GM21717 (cell line): Measurements from ENCODE around the gene FHOD1.

ENCODE experiments used
- ATAC-seq: cut with Tn5 transposase; IDR thresholded peaks from one replicate; pipeline ENCODE4 v1.9.1; 2021; ENCODE audit warnings: mild to moderate bottlenecking, moderate library complexity; ENCODE audit not compliant: unreplicated experiment

Gene FHOD1

DNA sequence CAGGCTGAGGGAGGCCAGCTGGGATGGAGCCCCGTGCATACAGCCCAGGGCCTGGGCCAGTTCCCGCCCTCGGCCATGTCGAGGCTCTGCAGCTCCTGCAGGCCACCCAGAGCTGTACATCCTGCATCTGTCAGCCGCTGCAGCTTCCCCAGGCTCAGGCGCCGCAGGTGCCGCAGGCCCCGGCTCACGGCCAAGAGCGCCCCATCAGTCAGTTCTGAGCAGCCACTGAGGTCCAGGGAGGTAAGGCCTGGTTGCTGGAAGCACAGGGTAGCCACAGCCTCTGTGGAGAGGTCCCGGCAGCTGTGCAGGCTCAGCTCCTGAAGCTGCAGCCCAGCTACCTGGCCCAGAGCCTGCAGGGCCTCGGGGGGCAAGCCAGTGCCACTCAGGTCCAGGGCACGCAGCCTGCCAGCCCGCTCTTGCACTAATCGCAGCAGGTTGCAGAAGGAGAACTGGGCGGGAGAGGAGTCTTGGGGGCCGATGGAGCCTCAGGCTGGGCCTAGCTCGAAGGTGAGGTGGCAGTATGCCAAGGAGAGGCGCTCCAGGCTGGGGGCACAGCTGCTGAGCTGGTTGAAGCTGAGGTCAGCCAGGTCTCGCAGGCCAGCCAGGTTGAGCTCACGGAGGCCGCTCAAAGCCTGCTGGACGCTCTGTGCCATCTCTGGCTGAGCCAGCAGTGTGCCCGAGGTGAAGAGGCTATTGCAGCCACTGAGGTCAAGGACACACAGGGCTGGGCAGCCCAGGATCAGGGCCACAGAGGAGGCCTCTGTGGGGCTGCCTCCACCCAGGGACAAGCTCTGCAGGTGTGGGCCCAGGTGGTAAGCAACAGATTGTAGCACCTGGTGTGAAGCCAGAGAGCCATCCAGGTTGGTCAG, 37.0 kb downstream of the FHOD1 start:
- ATAC-seq, result no peak

DNA sequence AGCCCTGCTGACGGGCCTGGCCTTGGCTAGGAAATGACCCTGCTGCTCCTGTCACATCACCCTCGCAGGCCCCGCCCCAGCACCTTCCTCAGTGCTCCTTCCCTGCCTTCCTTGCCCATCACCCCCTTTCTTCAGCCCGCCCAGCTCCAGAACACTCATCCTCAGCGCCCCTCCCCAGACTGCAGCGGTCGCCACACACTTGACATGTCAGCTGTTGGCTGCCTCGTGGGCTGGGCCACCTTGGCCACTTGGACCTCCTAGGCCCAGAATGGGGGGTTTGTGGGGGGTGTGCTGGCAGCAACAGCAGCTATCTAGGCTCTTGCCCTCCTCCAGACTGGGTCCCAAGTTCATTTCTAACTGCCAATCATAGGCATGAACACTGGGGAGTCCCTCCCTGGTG, 37.7 kb downstream of the FHOD1 start:
- no peak for ATAC-seq

DNA sequence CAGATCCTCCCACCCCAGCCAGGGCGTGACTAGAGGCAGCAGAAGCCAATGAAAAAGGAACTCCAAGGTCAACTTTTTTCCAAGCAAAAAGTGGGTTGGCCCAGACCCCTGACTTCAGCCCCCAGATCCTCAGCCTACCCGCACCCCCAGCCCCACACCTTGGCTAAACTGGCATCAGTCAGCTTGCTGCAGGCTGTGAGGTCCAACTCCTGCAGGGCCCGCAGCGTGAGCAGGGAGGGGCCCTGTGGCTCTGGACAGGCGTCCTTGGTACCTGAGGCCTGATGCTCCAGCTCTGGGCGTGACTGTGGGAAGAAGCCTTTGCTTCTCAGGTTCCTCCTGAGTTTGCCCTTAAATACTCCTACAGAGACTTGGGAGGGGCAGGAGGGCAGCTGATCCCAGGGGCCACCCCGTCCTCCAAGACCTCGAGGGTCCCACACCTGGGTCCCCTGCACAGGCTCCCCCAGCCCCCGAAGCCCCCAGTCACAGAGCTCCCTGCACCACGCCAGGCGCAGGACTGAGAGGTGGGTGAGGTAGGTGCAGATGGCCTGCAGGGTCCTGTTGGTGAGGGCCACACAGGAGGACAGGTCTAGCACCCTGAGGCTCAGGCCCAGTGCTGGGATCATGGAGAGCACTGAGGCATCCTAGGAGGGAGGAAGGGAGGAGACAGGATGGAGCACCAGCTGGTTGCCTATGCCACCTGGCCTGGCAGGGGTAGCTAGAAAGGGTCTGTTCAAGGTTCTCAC, 39.0 kb downstream of the FHOD1 start:
- no peak for ATAC-seq

DNA sequence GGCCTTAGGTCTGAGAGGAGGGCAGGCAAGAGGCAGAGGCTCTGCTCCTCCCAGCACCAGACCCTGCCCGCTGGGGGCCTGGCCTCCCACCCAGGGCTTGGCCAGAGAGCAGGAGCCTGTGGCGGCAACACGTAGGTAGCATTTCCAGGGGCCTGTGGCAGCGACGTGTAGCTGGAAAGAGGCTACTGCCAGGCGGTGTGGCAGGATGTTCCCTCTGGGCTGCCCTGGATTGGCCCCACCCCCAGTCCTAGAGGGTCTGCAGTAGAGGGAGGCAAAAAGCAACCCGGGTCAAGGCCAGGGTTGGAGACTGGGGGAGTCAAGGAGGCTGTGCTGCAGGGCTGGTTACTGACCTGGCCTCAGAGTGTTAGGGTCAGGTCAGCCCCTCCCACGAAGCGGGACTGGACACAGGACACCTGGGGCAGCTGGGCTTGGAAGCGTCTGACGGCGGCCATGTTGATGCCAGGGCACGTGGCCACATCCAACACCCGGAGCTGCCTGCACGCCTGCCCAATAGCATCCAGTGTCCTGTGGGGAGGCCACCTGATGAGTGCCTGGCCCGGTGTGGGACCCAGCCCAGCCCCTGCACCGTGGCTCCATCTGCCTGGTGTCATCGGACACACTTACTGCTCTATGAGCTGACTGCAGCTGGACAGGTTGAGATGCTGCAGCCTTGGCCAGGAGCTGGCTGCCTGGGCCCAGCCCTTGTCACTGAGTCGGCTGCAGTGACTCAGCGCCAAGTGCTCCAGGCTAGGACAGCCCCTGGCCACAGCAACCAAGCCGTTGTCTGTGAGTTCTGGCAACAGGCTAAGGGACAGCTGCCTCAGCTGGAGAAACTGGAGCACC, 39.8 kb downstream of the FHOD1 start:
- ATAC-seq, result no peak

DNA sequence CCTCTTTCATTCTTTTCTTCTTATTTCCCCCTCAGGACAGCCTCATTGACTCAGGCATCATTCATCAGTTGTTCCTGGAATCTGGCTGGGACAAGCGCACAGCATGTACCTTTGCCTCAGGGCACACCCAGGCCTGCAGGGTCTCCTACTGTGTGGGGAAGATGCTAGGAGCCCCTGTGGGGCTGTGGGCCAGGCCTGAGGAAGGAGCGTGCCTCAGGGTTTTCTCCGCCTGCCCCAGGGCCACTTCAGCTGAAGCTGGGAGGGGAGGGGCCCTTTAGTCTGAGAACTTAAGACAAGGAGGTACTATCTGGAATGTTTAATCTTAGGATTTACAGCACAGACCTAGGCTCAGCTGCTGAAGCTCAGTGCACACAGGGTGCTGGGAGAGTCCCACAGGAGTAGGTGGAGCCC, 40.4 kb downstream of the FHOD1 start:
- no peak for ATAC-seq

DNA sequence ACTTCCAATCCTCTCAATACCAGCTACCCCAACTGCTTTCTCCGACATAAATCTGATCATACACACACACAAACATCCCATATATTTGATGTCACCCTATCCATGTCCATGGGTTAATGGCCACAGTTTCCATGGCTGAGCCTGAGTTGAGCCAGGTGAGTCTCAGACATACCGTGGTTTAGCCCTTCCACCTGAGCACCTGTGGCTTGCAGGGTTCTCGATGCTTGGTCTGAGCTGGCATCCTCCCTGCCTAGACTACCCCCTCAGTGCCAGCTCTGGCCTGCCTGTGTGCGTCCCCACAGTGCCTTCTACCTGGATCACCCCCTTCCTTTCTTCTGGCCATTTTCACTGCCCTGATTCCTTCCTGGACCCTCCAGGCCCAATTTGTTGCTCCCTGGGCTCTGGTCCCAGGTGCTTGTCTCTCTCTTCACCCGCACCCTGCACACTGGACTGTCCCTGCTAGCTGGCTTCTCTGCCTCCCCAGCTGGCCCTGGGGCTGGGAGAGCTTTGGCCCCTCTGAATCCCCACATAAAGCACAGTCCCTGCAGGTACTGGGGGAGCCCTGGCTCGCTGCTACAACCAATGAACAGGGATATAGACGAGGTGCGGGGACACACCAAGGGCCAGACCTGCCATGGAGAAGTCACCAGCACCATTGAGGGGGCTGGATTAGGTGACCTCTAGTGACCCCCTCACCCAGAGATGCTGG, 41.0 kb downstream of the FHOD1 start:
- no peak for ATAC-seq

DNA sequence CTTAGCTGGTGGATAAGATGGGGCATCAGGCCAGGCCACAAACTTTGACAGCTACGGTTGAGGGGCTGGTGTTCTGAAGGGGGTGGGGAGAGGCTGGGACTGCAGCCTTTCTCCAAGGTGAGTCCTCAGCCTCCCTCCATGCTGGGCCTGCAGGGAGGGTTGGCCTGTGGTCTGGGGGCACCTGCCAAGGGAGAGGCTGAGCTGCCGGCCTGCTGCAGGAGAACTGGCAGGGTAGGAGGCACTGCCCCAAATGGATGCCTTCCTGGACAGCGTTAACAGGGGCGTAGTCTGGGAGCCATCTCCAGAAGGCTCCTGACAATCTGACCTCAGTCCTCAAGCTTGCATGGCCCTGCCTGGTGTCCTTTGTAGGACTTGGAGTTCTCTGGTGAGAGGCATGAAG, 43.2 kb downstream of the FHOD1 start:
- ATAC-seq, result no peak

DNA sequence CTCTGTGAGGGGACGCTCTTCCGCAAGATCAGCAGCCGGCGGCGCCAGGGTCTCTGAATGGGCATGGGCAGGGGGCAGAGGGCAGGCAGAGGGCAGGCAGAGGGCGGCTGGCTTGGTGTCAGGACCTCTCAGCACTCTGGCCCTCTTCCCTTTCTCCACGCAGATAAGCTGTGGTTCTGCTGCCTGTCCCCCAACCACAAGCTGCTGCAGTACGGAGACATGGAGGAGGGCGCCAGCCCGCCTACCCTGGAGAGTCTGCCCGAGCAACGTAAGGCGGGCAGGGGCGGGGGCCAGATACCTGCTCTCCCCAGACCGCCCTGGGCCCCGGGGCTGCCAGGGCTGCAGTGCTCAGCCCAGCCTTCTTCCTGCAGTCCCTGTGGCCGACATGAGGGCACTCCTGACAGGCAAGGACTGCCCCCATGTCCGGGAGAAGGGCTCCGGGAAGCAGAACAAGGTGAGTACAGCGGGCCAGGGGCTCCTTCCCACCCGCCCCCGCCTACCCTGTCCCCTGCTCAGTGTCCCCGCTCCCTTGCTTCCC, 44.3 kb downstream of the FHOD1 start:
- ATAC-seq, result no peak

DNA sequence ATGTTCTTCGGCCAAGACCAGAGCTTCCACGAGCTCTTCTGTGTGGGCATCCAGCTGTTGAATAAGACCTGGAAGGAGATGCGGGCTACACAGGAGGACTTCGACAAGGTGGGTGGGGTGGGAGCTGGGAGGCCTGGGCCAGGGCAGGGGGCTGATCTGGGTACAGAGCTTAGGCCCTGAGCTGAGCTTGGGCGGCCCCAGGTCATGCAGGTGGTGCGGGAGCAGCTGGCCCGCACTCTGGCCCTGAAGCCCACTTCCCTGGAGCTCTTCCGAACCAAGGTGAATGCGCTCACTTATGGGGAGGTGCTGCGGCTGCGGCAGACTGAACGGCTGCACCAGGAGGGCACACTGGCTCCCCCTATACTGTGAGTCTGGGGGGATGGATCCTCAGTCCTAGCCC, 44.9 kb downstream of the FHOD1 start:
- no peak for ATAC-seq

DNA sequence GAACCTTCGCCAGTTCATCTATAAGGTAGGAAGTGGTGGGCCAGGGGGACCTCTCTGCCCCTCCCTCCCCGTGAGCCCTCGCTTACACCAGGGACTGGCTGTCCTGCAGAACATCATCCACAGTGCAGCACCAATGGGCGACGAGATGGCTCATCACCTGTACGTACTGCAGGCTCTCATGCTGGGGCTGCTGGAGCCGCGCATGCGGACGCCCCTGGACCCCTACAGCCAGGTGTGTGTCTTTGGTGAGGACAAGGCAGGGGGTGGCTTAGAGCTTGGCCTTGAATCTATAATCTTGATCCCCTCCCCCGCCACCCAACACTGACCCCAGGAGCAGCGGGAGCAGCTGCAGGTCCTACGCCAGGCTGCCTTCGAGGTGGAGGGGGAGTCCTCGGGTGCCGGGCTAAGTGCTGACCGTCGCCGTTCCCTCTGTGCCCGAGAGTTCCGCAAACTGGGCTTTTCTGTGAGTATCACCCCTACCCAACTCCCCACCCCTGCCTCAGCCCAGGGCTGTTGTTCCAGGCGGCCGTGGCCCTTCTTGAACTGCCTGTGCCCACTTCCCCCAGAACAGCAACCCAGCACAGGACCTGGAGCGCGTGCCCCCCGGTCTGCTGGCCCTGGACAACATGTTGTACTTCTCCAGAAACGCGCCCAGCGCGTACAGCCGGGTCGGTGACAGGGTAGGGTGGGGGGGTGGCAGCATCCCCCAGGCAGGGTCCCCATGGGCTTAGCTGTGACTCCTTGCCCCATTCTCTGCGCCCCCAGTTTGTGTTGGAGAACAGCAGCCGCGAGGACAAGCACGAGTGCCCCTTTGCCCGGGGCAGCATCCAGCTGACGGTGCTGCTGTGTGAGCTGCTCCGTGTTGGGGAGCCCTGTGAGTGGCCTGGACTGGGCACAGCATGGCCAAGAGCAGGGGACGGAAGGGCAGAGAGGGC, 45.6 kb downstream of the FHOD1 start:
- ATAC-seq, result no peak

DNA sequence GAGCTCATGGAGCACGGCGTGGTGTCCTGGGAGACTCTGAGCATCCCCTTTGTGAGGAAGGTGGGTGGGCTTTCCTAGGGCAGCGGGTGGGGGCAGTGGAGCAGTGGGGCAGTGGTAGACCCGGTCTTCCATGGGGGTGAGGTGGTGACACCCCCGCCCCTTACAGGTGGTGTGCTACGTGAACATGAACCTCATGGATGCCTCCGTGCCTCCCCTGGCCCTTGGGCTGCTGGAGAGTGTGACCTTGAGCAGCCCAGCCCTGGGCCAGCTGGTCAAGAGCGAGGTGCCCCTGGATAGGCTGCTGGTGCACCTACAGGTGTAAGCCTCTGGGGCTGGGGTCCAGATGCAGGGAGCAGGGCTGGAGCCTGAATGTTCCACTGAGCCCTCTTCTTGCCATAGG, 46.8 kb downstream of the FHOD1 start:
- ATAC-seq, result no peak

DNA sequence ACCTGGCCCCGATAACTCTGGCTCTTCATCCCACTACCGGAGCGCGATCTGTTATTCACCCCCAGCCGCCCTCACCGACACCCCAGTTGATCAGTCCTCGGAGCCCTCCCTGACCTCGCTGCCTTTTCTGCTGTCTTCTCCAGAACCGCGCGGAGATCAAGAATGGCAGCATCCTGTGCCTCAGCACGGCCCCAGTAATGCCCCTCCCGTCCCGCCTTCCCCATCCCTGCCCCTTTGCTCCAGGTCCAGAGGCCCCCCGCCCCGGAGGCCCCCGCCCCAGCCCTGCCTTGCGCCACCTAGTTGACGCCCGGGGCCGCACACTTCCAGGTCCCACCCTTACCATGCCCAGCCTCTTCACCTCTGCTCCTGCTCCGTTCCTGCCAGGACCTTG, 47.5 kb downstream of the FHOD1 start:
- ATAC-seq, result no peak

DNA sequence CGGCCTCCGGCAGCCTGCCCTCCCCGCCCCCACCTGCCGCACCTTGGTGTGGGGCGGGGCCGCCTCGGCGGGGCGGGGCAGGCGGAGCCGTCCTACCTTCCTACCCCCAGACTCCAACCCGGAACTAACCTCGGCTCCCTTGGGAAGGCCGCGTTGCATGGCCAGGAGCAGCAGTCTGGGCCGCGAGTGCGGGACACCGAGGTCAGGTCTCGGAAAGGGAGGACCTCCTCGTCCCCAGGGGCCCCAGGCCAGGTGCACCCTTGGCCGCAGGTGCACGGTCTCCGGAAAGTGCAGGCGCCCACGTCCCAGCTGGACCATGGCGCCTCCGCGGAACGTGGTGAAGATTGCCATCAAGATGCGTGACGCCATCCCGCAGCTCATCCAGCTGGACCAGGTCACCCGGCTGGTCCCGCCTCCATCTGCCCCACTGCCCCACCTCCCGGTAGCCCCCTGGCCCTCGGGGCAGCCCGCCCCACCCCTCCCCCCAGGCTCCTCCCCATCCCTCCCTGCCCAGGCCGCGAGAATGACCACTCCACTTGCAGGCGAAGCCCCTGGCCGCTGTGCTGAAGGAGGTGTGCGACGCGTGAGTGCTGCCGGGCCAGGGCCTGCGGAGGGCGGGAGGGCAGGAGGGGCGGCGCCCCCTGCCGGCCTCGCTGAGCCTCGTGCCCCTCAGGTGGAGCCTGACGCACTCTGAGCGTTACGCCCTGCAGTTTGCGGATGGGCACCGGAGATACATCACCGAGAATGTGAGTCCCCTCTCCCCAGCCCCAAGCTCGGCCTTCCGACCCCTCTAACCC, 48.1 kb downstream of the FHOD1 start, which contains the start of gene ELMO3:
TSS of gene ELMO3 (plus strand) at position 121 of the 797 bp plus-strand sequence. CDS start at position 317, 196 bp downstream.
- ATAC-seq, result no peak

DNA sequence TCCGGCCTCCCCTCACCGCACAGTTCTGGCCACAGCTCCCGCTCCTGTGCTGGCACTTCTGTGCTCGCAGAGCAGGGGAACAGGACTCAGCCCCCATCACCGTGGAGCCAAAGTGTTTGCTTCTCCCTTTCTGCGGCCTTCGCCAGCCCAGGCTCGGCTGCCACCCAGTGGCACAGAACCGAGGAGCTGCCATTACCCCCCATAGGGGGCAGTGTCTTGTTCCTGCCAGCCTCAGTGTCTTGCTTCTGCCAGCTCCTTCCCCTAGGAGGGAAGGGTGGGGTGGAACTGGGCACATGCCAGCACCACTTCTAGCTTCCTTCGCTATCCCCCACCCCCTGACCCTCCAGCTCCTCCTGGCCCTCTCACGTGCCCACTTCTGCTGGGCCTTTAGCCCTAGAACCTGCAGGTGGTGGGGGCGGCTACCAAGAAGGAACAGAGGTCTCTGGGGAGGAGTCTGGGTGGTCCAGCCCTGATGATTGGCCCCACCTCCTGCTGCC, 49.0 kb downstream of the FHOD1 start:
- no peak for ATAC-seq

DNA sequence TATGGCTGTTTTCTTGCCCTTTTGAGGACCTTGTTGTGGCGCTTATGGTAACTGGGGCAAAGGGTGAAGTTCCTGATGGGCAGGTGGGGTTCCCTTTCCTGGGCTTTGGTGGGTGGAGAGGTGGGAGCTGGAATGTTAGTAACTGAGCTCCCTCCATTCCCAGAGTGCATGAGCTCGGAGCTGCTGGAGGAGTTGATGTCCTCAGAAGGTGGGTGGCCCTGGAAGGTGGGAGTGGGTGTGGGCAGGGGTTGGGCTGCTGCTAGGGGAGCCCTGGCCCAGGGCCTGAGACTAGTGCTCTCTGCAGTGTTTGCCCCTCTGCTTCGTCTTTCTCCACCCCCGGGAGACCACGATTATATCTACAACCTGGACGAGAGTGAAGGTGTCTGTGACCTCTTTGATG, 49.6 kb downstream of the FHOD1 start:
- ATAC-seq, result no peak

DNA sequence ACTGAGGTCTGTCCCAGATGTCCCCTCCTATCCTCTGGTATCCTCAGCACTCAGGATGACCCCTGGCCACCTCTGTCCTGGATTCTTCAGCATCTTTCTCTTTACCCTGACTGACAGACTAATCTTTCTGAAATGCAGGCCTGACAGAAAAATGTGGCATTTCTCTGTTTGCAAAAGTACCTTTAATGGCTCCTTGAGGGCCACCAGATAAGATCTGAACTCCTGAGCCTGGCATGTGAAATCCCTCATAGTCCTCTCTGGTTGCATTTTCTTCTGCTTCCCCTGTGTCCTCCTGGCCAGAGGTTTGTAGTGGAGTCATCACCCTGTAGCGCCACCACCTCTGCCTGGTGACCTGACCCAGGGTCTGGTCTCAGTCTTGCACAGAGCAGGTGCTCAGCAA, 50.4 kb downstream of the FHOD1 start:
- ATAC-seq, result no peak

DNA sequence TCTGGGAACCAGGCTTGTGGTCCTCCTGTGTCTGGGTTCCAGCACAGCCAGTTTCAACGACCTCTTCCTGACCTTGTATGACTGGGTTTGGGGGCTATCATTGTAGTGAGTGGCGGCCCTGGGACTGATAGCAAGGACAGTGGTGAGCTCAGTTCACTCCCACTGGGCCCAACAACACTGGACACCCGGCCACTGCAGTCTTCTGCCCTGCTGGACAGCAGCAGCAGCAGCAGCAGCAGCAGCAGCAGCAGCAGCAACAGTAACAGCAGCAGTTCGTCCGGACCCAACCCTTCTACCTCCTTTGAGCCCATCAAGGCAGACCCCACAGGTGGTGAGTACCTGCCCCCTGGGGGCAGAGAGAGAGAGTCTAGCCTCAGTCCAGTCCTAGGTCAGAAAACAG, 51.6 kb downstream of the FHOD1 start:
- ATAC-seq, result no peak

DNA sequence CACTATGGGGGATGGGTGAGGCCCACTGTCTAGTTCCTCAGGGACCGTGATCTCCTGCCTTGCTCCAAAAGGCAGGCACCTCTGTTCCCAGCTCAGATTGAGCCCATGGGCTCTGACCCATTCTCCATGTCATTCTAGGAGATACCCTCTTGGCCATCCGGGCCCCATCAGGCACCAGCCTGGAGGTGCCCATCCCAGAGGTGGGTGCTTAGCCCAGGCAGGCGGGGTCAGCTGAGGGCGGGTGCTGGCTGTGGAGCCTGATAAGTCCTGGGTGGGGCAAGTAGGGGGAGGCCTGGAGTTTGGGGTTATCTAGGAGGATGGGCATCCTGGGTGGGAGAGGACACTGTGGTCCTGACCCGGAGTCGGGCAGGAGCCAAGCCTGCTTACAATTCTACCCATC, 53.0 kb downstream of the FHOD1 start:
- no peak for ATAC-seq
